Measurements from ENCODE around the gene NDFIP2. TPM values are rescaled to one million over a fixed set of nuclear protein-coding genes. Genes with fewer than 3 reads are reported as not detected.

The NDFIP2 gene
- total and polyA plus RNA-seq, 2 experiments from 2014 or later: 28.3 to 28.7 TPM

- H3K36me3 Mint-ChIP-seq (ENCODE audit: low read depth): no peaks in the 10 kb centered on the region
- DNase-seq (ENCODE audit: low spot score): no peak
- H3K4me3 Mint-ChIP-seq: no peak overlapping the region
- H4K20me1 ChIP-seq (replicated peaks; ENCODE audit: insufficient read depth): no peaks in the 10 kb centered on the region; the same call in 1 of the 2 replicates
- no peak overlapping the region for H3K4me2 ChIP-seq
- no peak for ATAC-seq
- H3K4me1 Mint-ChIP-seq: peaks cover 59% of the 10 kb centered on the region
- H3K27ac ChIP-seq (ENCODE audit: low read depth): no peak overlapping the region
- H3K4me1 ChIP-seq (ENCODE audit: insufficient read depth): peaks cover 49% of the 10 kb centered on the region
- no peak overlapping the region for H2AFZ ChIP-seq
- H3K36me3 ChIP-seq (ENCODE audit: insufficient read depth): no peaks in the 10 kb centered on the region
- H3K9me2 ChIP-seq (ENCODE audit: insufficient read depth): no peaks in the 10 kb centered on the region
- no peak for TF ChIP-seq CREB1 (CRISPR knock-in tag; IDR thresholded peaks at IDR 0.05; ENCODE audit: low read depth)
- TF ChIP-seq EZH2 (IDR thresholded peaks at IDR 0.05; ENCODE audit: low read depth, unreplicated experiment): no peak
- TF ChIP-seq ZNF331 (CRISPR knock-in tag; IDR thresholded peaks at IDR 0.05; ENCODE audit: low read depth): no peak
- TF ChIP-seq NANOG (IDR thresholded peaks at IDR 0.05; ENCODE audit: borderline replicate concordance): no peak
- TF ChIP-seq JUNB (IDR thresholded peaks at IDR 0.05; ENCODE audit: unreplicated experiment): no peak
- TF ChIP-seq ETS1 (IDR thresholded peaks at IDR 0.05): no peak
- TF ChIP-seq CTCF (conservative IDR thresholded peaks at IDR 0.05; ENCODE audit: low read depth in 2 of 2): no peak
- no peak for TF ChIP-seq REST (IDR thresholded peaks at IDR 0.05; ENCODE audit: unreplicated experiment)
- no peak for TF ChIP-seq POLR2AphosphoS5 (IDR thresholded peaks at IDR 0.05; ENCODE audit: low read depth)
- TF ChIP-seq EZH2phosphoT487 (IDR thresholded peaks at IDR 0.05; ENCODE audit: unreplicated experiment): no peak
- TF ChIP-seq ZNF462 (CRISPR knock-in tag; IDR thresholded peaks at IDR 0.05): no peak
- no peak for TF ChIP-seq ZNF114 (CRISPR knock-in tag; IDR thresholded peaks at IDR 0.05)
- no peak for TF ChIP-seq STAT1 (IDR thresholded peaks at IDR 0.05; ENCODE audit: unreplicated experiment)
- H3K4me3 ChIP-seq: no peak overlapping the region
- peaks cover 97% of the 10 kb centered on the region for H3K79me2 ChIP-seq (replicated peaks; ENCODE audit: insufficient read depth)
- H3K27me3 ChIP-seq (ENCODE audit: insufficient read depth): no peaks in the 10 kb centered on the region
- no peaks in the 10 kb centered on the region for H3F3A ChIP-seq (replicated peaks; ENCODE audit: low read depth)
- H3K27me3 Mint-ChIP-seq (ENCODE audit: insufficient read depth, low read depth, poor library complexity): peaks cover 7% of the 10 kb centered on the region
- H3K27ac Mint-ChIP-seq: no peak overlapping the region; the same call in 1 of the 2 replicates
- H3K9me3 Mint-ChIP-seq: no peaks in the 10 kb centered on the region
These were observed 15.2 kb downstream of the NDFIP2 start for GRCh38 chr13:79496188-79496587.

Data from GM23338 (cell line).